ENCODE measurements around the gene KCNJ15. TPM values are rescaled to one million over a fixed set of nuclear protein-coding genes. Genes with fewer than 3 reads are reported as not detected.

KCNJ15 gene
- polyA plus RNA-seq, 1 donor from 2014 or later, result not detected

GRCh38 chr21:38257667-38258066, 876 bp downstream of the KCNJ15 start:
- no peak overlapping the region for H3K4me3 ChIP-seq (ENCODE audit: low read length)
- no peak overlapping the region for H2AFZ ChIP-seq (ENCODE audit: low read depth, low read length)
- H3K79me2 ChIP-seq (replicated peaks; ENCODE audit: insufficient read depth, low read length), result no peaks in the 10 kb centered on the region
- H3K9me2 ChIP-seq (ENCODE audit: insufficient read depth, low read length), result no peaks in the 10 kb centered on the region
- no peaks in the 10 kb centered on the region for H3K36me3 ChIP-seq (ENCODE audit: insufficient read depth, low read length)
- no peaks in the 10 kb centered on the region for H3K27me3 ChIP-seq (ENCODE audit: insufficient read depth, low read depth, low read length)
- H4K20me1 ChIP-seq (ENCODE audit: insufficient read depth), result no peaks in the 10 kb centered on the region
- H3K9me3 ChIP-seq (ENCODE audit: low read length), result no peaks in the 10 kb centered on the region
- no peaks in the 10 kb centered on the region for H3F3A ChIP-seq (ENCODE audit: insufficient read depth, low read length, poor library complexity, severe bottlenecking)
- H3K9ac ChIP-seq (ENCODE audit: low read length), result no peak overlapping the region
- no peak overlapping the region for H3K27ac ChIP-seq (ENCODE audit: low read length)
- no peak overlapping the region for H3K4me2 ChIP-seq (ENCODE audit: low read length)
- TF ChIP-seq EZH2 (IDR thresholded peaks at IDR 0.05; ENCODE audit: borderline replicate concordance, insufficient read depth, low read length, poor library complexity, severe bottlenecking) (no peak), CTCF (IDR thresholded peaks at IDR 0.05; ENCODE audit: poor library complexity, severe bottlenecking) (no peak), EP300 (conservative IDR thresholded peaks at IDR 0.05; ENCODE audit: poor library complexity, severe bottlenecking) (no peak), TAF1 (IDR thresholded peaks at IDR 0.05; ENCODE audit: low read depth) (no peak), SMC3 (conservative IDR thresholded peaks at IDR 0.05; ENCODE audit: poor library complexity) (no peak), POLR2AphosphoS5 (IDR thresholded peaks at IDR 0.05) (no peak), REST (IDR thresholded peaks at IDR 0.05; ENCODE audit: borderline replicate concordance) (no peak), MXI1 (conservative IDR thresholded peaks at IDR 0.05; ENCODE audit: poor library complexity, severe bottlenecking) (no peak), RAD21 (conservative IDR thresholded peaks at IDR 0.05) (no peak)

GRCh38 chr21:38258521-38259485, 2.0 kb downstream of the KCNJ15 start:
- Histone ChIP-seq H3K4me3 (ENCODE audit: low read length) (no peak overlapping the region), H3F3A (ENCODE audit: insufficient read depth, low read length, poor library complexity, severe bottlenecking) (no peaks in the 10 kb centered on the region), H4K20me1 (ENCODE audit: insufficient read depth) (no peaks in the 10 kb centered on the region), H3K9me3 (ENCODE audit: low read length) (no peaks in the 10 kb centered on the region), H3K27me3 (ENCODE audit: insufficient read depth, low read depth, low read length) (no peaks in the 10 kb centered on the region), H2AFZ (ENCODE audit: low read depth, low read length) (no peak overlapping the region), H3K36me3 (ENCODE audit: insufficient read depth, low read length) (no peaks in the 10 kb centered on the region), H3K4me2 (ENCODE audit: low read length) (no peak overlapping the region), H3K27ac (ENCODE audit: low read length) (no peak overlapping the region), H3K79me2 (replicated peaks; ENCODE audit: insufficient read depth, low read length) (no peaks in the 10 kb centered on the region), H3K9ac (ENCODE audit: low read length) (no peak overlapping the region), H3K9me2 (ENCODE audit: insufficient read depth, low read length) (no peaks in the 10 kb centered on the region)
- no peak for TF ChIP-seq RAD21 (conservative IDR thresholded peaks at IDR 0.05)
- TF ChIP-seq SMC3 (conservative IDR thresholded peaks at IDR 0.05; ENCODE audit: poor library complexity), result no peak
- no peak for TF ChIP-seq MXI1 (conservative IDR thresholded peaks at IDR 0.05; ENCODE audit: poor library complexity, severe bottlenecking)
- TF ChIP-seq EP300 (conservative IDR thresholded peaks at IDR 0.05; ENCODE audit: poor library complexity, severe bottlenecking), result no peak
- TF ChIP-seq POLR2AphosphoS5 (IDR thresholded peaks at IDR 0.05), result no peak
- no peak for TF ChIP-seq CTCF (IDR thresholded peaks at IDR 0.05; ENCODE audit: poor library complexity, severe bottlenecking)
